HG02763 (cell line): ENCODE measurements around the gene AMER3.
"Not testable (repeated sequence)": the region's sequence is repeated elsewhere in the genome, so short reads cannot be mapped to it uniquely, and the experiment has no call there.

Experiments used
- ATAC-seq: cut with Tn5 transposase; IDR thresholded peaks from one replicate; pipeline ENCODE4 v1.9.1; 2021; ENCODE audit warnings: mild to moderate bottlenecking, moderate library complexity; ENCODE audit not compliant: unreplicated experiment

The AMER3 gene

GRCh38 chr2:130755256-130756052, at the start of gene AMER3:
Gene AMER3, plus strand, starts transcription at chr2:130755540. Its CDS starts 6,533 bp downstream, at chr2:130762073.
- ATAC-seq, result no peak

DNA sequence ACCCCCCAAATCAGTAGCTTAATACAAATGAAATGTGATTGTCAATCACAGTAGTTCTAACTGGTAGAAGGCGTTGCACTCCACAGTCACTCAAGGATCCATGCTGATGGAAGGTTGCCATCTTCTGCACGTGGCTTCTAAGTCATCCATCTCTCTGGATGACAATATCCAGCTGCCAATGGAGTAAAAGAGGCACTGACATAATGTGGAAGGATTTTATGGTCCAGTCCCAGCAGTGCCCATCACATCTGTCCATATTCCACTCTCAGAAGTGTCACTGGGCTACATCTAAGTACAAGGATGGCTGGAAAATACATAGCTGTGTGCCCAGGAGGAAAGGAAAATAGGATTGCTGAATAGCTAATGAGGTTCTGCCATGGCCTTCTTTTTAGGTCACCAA, 40.5 kb upstream of the AMER3 start:
- not testable (repeated sequence) for ATAC-seq

DNA sequence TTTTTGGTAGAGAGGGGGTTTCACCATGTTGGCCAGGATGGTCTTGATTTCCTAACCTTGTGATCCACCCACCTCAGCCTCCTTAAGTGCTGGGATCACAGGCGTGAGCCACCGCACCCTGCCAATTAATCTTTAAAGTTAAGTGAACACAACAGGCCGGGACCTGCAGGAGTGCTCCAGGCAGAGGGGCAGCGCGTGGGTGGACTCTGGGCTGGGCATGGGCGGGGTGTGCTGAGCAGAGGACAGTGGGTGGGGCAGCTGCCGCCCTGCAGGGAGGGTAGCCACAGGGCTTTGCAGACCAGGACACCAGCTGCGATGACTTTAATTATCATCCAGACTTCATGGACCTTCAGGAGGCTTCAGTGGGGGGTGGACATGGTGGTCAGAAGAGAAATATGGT, 35.3 kb upstream of the AMER3 start:
- no peak for ATAC-seq

DNA sequence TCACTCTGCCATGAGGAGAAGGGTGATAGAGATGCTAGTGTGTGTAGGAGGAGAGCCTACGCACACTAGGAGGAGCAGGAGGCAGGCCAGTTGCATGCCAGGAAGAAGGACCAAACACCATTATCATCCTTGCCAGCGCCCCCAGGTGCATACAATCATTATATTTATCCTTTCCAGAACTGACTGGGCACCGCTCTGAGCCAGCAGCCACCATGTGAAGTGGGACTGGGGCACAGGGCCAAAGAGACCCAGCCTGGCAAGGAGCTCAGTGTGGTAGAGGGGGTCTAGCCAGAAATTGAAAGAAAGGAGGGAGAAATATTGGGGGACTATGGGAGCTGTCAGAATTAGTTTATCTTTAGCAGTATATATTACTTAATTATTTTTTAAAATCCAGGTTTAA, 34.8 kb upstream of the AMER3 start:
- ATAC-seq, result no peak

DNA sequence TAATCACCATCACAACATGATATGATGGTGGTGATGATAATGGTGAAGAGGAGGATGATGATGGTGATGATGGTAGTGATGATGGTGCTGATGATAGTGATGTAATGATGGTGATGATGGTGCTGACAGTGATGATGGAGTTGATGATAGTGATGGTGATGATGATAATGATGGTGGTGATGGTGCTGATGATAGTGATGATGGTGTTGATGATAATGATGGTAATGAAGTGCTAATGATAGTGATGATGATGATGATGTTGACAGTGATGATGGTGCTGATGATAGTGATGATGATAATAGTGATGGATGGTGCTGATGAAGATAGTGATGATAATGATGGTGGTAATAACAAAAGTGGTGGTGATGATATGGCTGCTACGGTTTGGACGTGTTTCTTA, 30.9 kb upstream of the AMER3 start:
- no peak for ATAC-seq

GRCh38 chr2:130726614-130727180, 28.6 kb upstream of the AMER3 start:
- no peak for ATAC-seq

DNA sequence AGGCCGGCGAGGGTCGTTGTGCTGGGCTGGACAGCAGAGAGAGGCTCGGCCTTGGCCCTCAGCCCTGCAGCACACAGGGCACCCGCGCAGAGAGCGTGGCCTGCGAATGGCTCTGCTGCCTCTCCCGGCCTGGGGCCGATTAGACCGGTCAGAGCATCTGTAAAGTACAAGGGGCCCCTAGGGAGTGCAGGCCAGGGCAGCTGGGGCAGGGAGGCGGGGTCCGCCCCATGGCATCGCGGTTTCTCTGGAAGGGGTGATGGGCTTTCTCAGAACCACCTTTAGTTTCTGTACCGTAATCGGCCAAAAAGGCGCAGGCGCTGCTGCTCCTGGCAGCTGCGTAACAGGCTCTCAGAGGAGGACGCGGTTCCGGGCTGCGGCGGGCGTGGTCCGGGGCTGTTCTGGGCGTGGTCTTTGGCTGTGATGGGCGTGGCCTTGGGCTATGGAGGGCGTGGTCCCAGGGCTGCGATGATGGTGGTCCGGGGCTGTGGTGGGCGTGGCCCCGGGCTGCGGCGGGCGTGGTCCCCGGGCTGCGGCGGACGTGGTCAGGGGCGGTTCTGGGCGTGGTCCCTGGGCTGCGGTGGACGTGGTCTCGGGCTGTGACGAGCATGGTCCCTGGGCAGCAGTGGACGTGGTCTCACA, 27.9 kb upstream of the AMER3 start:
- peak; percentile 92 for ATAC-seq

DNA sequence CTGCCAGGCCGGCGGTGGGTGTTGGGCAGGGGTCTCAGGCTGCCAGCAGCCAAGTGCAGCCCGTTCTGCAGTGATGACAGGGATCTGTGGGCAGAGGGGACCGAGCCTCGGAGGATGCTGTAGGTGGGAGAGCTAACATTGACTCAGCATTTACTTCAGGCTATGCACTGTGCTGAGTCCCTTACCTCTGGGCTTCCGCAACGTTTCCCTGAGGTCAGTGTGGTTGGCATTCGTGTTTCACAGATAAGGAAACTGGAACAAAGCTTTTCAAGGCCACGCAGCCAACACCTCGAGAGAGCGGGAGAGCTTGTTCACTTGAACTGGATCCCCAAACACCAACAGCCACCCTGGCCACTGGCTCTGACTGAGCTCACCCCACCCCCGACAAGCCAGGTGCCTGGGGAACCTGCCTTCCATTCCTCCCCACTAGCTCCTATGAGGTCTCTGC, 27.3 kb upstream of the AMER3 start:
- no peak for ATAC-seq

GRCh38 chr2:130728549-130729316, 26.6 kb upstream of the AMER3 start, which contains the start of gene GPR148:
Gene GPR148, plus strand, starts transcription at chr2:130729070. Its CDS starts 82 bp downstream, at chr2:130729152.
- ATAC-seq, result no peak

DNA sequence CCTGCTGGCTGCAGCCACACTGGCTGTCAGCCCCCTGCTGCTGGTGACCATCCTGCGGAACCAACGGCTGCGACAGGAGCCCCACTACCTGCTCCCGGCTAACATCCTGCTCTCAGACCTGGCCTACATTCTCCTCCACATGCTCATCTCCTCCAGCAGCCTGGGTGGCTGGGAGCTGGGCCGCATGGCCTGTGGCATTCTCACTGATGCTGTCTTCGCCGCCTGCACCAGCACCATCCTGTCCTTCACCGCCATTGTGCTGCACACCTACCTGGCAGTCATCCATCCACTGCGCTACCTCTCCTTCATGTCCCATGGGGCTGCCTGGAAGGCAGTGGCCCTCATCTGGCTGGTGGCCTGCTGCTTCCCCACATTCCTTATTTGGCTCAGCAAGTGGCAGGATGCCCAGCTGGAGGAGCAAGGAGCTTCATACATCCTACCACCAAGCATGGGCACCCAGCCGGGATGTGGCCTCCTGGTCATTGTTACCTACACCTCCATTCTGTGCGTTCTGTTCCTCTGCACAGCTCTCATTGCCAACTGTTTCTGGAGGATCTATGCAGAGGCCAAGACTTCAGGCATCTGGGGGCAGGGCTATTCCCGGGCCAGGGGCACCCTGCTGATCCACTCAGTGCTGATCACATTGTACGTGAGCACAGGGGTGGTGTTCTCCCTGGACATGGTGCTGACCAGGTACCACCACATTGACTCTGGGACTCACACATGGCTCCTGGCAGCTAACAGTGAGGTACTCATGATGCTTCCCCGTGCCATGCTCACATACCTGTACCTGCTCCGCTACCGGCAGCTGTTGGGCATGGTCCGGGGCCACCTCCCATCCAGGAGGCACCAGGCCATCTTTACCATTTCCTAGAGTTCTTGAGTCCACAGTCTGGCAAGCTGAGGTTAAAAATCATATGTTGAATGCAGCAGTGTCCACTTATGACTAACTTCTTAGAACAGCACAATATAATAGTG, 25.7 kb upstream of the AMER3 start:
- ATAC-seq, result no peak

- ATAC-seq, result not testable (repeated sequence)
Observed at GRCh38 chr2:130732257-130732656, 23.1 kb upstream of the AMER3 start.

- no peak for ATAC-seq
Observed at GRCh38 chr2:130735200-130735599, 20.1 kb upstream of the AMER3 start.

- ATAC-seq, result no peak
Observed at GRCh38 chr2:130736487-130736886, 18.9 kb upstream of the AMER3 start.

GRCh38 chr2:130737592-130737991, 17.7 kb upstream of the AMER3 start:
- no peak for ATAC-seq

- no peak for ATAC-seq
Observed at GRCh38 chr2:130740671-130741070, 14.7 kb upstream of the AMER3 start.

- ATAC-seq, result no peak
Observed at GRCh38 chr2:130743278-130743677, 12.1 kb upstream of the AMER3 start.

DNA sequence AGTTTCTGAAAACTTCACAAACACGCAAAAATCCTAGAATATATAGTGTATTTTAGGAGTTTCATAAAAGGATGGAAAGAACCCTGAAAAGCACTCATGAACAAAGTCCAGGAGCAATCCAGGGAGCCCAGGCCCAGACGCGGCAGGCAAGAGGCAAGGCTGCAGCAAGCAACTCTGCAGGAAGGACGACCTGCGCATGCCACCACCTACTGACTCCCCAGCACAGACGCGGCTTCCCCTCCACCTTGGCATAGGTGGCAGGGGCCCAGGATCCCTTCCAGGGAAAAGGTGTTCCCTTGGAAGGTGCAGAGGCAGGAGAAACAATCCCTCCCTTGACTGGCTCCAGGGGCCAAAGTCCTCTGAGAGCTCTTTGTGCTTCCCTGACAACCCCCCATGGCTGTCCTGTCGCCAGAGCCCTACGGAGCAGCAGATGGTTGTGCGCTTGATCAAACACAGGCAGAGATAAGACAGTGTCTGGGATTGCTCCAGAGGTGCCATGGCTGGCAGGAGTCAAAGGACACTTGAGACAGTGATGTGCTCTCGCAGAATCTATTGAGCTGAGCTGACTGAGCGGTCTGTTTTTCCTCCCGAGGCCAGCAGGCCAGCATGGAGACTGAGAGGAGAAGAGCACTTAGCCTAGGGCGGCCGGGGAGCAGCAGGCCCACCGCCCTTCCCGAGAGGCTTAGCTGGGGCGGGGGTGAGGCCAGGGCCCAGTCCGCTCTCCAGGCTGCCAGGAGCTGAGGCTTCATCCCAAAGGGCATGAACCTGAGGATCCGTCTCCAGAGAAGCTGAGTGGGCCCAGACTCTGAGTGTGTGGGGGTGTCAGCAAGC, 10.8 kb upstream of the AMER3 start:
- no peak for ATAC-seq

DNA sequence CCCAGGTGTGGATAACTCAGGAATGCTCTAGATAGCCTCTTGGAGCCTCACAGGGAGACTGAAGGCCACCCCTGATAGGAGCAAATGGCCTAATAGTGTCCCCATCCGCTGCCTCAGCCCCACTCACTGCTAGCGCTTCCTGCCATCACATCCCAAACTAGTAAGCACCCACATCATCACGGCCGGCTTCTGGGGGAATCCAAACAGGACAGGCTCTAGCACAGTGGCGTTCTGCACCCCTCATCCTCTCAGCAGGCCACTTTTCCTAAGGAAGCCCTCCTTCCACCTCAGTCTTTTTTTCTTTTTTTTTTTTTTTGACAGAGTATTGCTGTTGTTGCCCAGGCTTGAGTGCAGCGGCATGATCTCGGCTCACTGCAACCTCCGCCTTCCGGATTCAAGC, 6.3 kb upstream of the AMER3 start:
- ATAC-seq, result no peak

DNA sequence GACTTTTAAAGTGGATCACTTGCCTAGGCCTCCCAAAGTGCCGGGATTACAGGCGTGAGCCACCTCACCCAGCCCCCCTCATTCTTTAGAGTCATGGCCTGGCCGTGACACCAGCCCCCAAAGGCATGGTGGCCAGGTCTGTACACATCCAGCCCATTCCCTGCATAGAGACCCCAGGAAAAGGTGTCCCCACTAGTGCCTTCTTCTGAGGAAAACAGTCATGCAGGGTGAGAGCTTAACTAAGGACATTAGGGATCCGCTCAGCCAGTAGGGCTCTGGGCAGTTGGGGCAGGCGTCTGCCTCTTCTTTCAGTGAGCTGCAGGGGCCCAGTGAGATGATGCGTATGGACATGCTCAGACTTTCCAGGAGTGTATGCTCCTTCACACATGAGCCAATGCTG, 5.7 kb upstream of the AMER3 start:
- no peak for ATAC-seq
